HEK293 (cell line): ENCODE data around the gene PUM2.

Experiments used
- CTCF ChIA-PET: fragments of 350-600 bp; formaldehyde crosslinking; extraction: SDS; loops from one replicate; lab custom pipeline; 2021; ENCODE audit warnings: antibody characterized with exemption; lab: Yijun Ruan, JAX
- POLR2A ChIA-PET: fragments of 300-600 bp; formaldehyde crosslinking; extraction: SDS; loops from one replicate; lab custom pipeline; 2020; ENCODE audit warnings: antibody characterized with exemption, inconsistent platforms; lab: Yijun Ruan, JAX
- H3K27ac ChIP-seq: fragments of 200-500 bp; sonication (Bioruptor generic); 2 replicates; pipeline ENCODE4 v1.5.1; 2014; ENCODE audit warnings: low read depth, low read length, control low read depth, inconsistent platforms; ENCODE audit errors: extremely low read depth
- H3K36me3 ChIP-seq, 2 experiments: fragments of 200-500 bp in 1 of 2; sonication (Bioruptor generic) in 1 of 2; 1 replicate in 1 of 2; 2 replicates in 1 of 2; pipeline ENCODE4 v1.5.1; 2014 to 2017; ENCODE audit warnings: inconsistent platforms in 2 of 2, low read length in 2 of 2; ENCODE audit not compliant: control insufficient read depth in 2 of 2, insufficient read depth in 1 of 2
- H3K4me1 ChIP-seq: fragments of 200-500 bp; sonication (Bioruptor generic); 2 replicates; pipeline ENCODE4 v1.5.1; 2014; ENCODE audit warnings: mild to moderate bottlenecking, low read length, inconsistent platforms; ENCODE audit not compliant: control insufficient read depth, insufficient read depth
- H3K4me3 ChIP-seq: 2 replicates; pipeline ENCODE4 v1.5.1; 2011; ENCODE audit warnings: low read depth, mild to moderate bottlenecking, control low read depth, low read length, moderate library complexity
- H3K9me3 ChIP-seq: fragments of 200-500 bp; sonication (Bioruptor generic); 2 replicates; pipeline ENCODE4 v1.5.1; 2014; ENCODE audit warnings: low read depth, low read length, inconsistent platforms; ENCODE audit not compliant: control insufficient read depth, insufficient read depth
- FEZF1 ChIP-seq: fragments of 450-650 bp; formaldehyde crosslinking; IDR thresholded peaks from 2 replicates; pipeline ENCODE4 v1.5.1; 2016; ENCODE audit warnings: missing biosample characterization, missing genetic modification characterization
- GLIS2 ChIP-seq: fragments of 450-650 bp; formaldehyde crosslinking; IDR thresholded peaks from 2 replicates; pipeline ENCODE4 v1.5.1; 2016; ENCODE audit warnings: missing biosample characterization, missing genetic modification characterization
- PRDM4 ChIP-seq: fragments of 450-650 bp; formaldehyde crosslinking; IDR thresholded peaks from 2 replicates; pipeline ENCODE4 v1.5.1; 2017; ENCODE audit warnings: missing biosample characterization, missing genetic modification characterization
- RBAK ChIP-seq: fragments of 450-650 bp; formaldehyde crosslinking; IDR thresholded peaks from 2 replicates; pipeline ENCODE4 v1.5.1; 2016; ENCODE audit warnings: missing biosample characterization, missing genetic modification characterization
- SETDB1 ChIP-seq: IDR thresholded peaks from one replicate; pipeline ENCODE4 v1.6.1; 2017; ENCODE audit warnings: mild to moderate bottlenecking, low read length, moderate library complexity, mixed read lengths; ENCODE audit not compliant: insufficient read length
- TCF7L2 ChIP-seq: IDR thresholded peaks from 2 replicates; pipeline ENCODE4 v1.6.1; 2011; ENCODE audit warnings: low read depth, mild to moderate bottlenecking, inconsistent platforms, low read length, moderate library complexity, borderline replicate concordance
- ZBTB11 ChIP-seq: fragments of 450-650 bp; formaldehyde crosslinking; conservative IDR thresholded peaks from 2 replicates; pipeline ENCODE4 v1.5.1; 2016; ENCODE audit warnings: low read depth, missing biosample characterization, missing genetic modification characterization
- ZBTB26 ChIP-seq: fragments of 450-650 bp; formaldehyde crosslinking; optimal IDR thresholded peaks from 2 replicates; pipeline ENCODE3; 2016; ENCODE audit warnings: missing biosample characterization, mild to moderate bottlenecking, missing genetic modification characterization
- ZNF26 ChIP-seq: fragments of 450-650 bp; formaldehyde crosslinking; IDR thresholded peaks from 2 replicates; pipeline ENCODE4 v1.5.1; 2016; ENCODE audit warnings: missing biosample characterization, missing genetic modification characterization
- ZNF341 ChIP-seq: fragments of 450-650 bp; formaldehyde crosslinking; IDR thresholded peaks from 2 replicates; pipeline ENCODE4; 2016; ENCODE audit warnings: low read depth, missing biosample characterization, missing genetic modification characterization
- ZNF404 ChIP-seq: fragments of 450-650 bp; formaldehyde crosslinking; IDR thresholded peaks from 2 replicates; pipeline ENCODE4 v1.5.1; 2017; ENCODE audit warnings: missing biosample characterization, missing genetic modification characterization
- ZNF449 ChIP-seq: fragments of 450-650 bp; formaldehyde crosslinking; IDR thresholded peaks from 2 replicates; pipeline ENCODE4 v1.5.1; 2017; ENCODE audit warnings: missing biosample characterization, mild to moderate bottlenecking, missing genetic modification characterization, moderate library complexity
- ZNF473 ChIP-seq: fragments of 450-650 bp; formaldehyde crosslinking; IDR thresholded peaks from 2 replicates; pipeline ENCODE4 v1.5.1; 2017; ENCODE audit warnings: missing biosample characterization, missing genetic modification characterization
- ZNF510 ChIP-seq: fragments of 450-650 bp; formaldehyde crosslinking; IDR thresholded peaks from 2 replicates; pipeline ENCODE4 v1.5.1; 2018; ENCODE audit warnings: mild to moderate bottlenecking, missing genetic modification characterization, missing biosample characterization; ENCODE audit not compliant: insufficient replicate concordance
- ZNF624 ChIP-seq: fragments of 450-650 bp; formaldehyde crosslinking; IDR thresholded peaks from 2 replicates; pipeline ENCODE4 v1.5.1; 2017; ENCODE audit warnings: missing biosample characterization, missing genetic modification characterization
- ZNF658 ChIP-seq: fragments of 450-650 bp; formaldehyde crosslinking; IDR thresholded peaks from 2 replicates; pipeline ENCODE4; 2016; ENCODE audit warnings: missing biosample characterization, missing genetic modification characterization
- ZNF660 ChIP-seq: fragments of 450-650 bp; IDR thresholded peaks from 2 replicates; pipeline ENCODE4 v1.5.1; 2018; ENCODE audit warnings: missing biosample characterization, mild to moderate bottlenecking, missing genetic modification characterization
- ZNF768 ChIP-seq: fragments of 450-650 bp; formaldehyde crosslinking; IDR thresholded peaks from 2 replicates; pipeline ENCODE4 v1.5.1; 2018; ENCODE audit warnings: missing biosample characterization, mild to moderate bottlenecking, missing genetic modification characterization
- TF ChIP-seq, protein P1 (sequence below): fragments of 450-650 bp; formaldehyde crosslinking; IDR thresholded peaks from 2 replicates; pipeline ENCODE4 v1.5.1; 2016; ENCODE audit warnings: missing biosample characterization, missing genetic modification characterization

PUM2 gene

GRCh38 chr2:20205915-20206524 lies 144.6 kb downstream of the PUM2 start:
- ChIA-PET POLR2A (no interaction called here), CTCF (no interaction called here)
- Histone ChIP-seq H3K4me1 (0 out of 2 replicates have a peak, but pooled peaks cover 3% of the 10 kb centered on the region), H3K36me3 (peaks cover 0 to 42% of the 10 kb centered on the region in 2 experiments; a peak in 1 of 3 replicates), H3K4me3 (no peak overlapping the region), H3K27ac (no peak overlapping the region), H3K9me3 (no peaks in the 10 kb centered on the region)
- TF ChIP-seq ZNF768 (tag by site-specific recombination) (no peak), ZNF449 (tag by site-specific recombination) (no peak), ZBTB11 (tag by site-specific recombination) (no peak), RBAK (tag by site-specific recombination) (no peak), ZNF341 (tag by site-specific recombination) (no peak), ZNF660 (no peak), FEZF1 (tag by site-specific recombination) (no peak), ZNF473 (tag by site-specific recombination) (no peak), ZNF404 (no peak), ZNF624 (no peak), ZNF510 (tag by site-specific recombination) (no peak), ZNF658 (tag by site-specific recombination) (no peak), ZNF26 (tag by site-specific recombination) (no peak), TCF7L2 (no peak), ZBTB26 (tag by site-specific recombination) (no peak), SETDB1 (no peak), GLIS2 (tag by site-specific recombination) (no peak), PRDM4 (tag by site-specific recombination) (no peak)
- TF ChIP-seq, protein P1, sequence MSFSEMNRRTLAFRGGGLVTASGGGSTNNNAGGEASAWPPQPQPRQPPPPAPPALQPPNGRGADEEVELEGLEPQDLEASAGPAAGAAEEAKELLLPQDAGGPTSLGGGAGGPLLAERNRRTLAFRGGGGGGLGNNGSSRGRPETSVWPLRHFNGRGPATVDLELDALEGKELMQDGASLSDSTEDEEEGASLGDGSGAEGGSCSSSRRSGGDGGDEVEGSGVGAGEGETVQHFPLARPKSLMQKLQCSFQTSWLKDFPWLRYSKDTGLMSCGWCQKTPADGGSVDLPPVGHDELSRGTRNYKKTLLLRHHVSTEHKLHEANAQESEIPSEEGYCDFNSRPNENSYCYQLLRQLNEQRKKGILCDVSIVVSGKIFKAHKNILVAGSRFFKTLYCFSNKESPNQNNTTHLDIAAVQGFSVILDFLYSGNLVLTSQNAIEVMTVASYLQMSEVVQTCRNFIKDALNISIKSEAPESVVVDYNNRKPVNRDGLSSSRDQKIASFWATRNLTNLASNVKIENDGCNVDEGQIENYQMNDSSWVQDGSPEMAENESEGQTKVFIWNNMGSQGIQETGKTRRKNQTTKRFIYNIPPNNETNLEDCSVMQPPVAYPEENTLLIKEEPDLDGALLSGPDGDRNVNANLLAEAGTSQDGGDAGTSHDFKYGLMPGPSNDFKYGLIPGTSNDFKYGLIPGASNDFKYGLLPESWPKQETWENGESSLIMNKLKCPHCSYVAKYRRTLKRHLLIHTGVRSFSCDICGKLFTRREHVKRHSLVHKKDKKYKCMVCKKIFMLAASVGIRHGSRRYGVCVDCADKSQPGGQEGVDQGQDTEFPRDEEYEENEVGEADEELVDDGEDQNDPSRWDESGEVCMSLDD (tag by site-specific recombination) = no peak
